Muscle layer of duodenum (tissue), 2 donors: ENCODE data around the gene NUP214.

Source experiments
- H3K27ac ChIP-seq: one replicate; pipeline ENCODE4 v1.7.0; 2013; ENCODE audit warnings: mild to moderate bottlenecking, low read length
- H3K27me3 ChIP-seq: one replicate; pipeline ENCODE4 v1.7.0; 2013; ENCODE audit warnings: low read depth, mild to moderate bottlenecking, control low read depth, low read length
- H3K36me3 ChIP-seq, 2 donors: one replicate each; pipeline ENCODE4 v1.7.0; 2013; ENCODE audit warnings: low read length in 2 of 2, control low read depth in 1 of 2, mild to moderate bottlenecking in 1 of 2; ENCODE audit not compliant: insufficient read depth in 2 of 2, control insufficient read depth in 1 of 2
- H3K4me1 ChIP-seq, 2 donors: one replicate each; pipeline ENCODE4 v1.7.0; 2013; ENCODE audit warnings: low read length in 2 of 2, mild to moderate bottlenecking in 2 of 2, control low read depth in 1 of 2, moderate library complexity in 1 of 2; ENCODE audit not compliant: insufficient read depth in 2 of 2, control insufficient read depth in 1 of 2
- H3K4me3 ChIP-seq, 2 donors: one replicate each; pipeline ENCODE4 v1.7.0; 2013; ENCODE audit warnings: low read length in 2 of 2, low read depth in 1 of 2, mild to moderate bottlenecking in 1 of 2
- H3K9me3 ChIP-seq, 2 donors: one replicate each; pipeline ENCODE4 v1.7.0; 2013; ENCODE audit warnings: low read length in 2 of 2, control low read depth in 1 of 2, mild to moderate bottlenecking in 1 of 2; ENCODE audit not compliant: control insufficient read depth in 1 of 2
- donor health status: healthy.

Gene NUP214

GRCh38 chr9:131227959-131228460, 102.6 kb downstream of the NUP214 start:
- Histone ChIP-seq H3K27me3 (no peaks in the 10 kb centered on the region), H3K36me3 (peaks cover 32 to 34% of the 10 kb centered on the region in 2 donors), H3K27ac (no peak overlapping the region), H3K4me3 (peak overlapping the region; percentile 19 to 43), H3K4me1 (peaks cover 0 to 9% of the 10 kb centered on the region in 2 donors), H3K9me3 (no peaks in the 10 kb centered on the region)

GRCh38 chr9:131228988-131229387, 103.6 kb downstream of the NUP214 start:
- H3K4me1 ChIP-seq = peaks cover 0 to 9% of the 10 kb centered on the region in 2 donors
- peaks cover 39 to 40% of the 10 kb centered on the region in 2 donors for H3K36me3 ChIP-seq
- peak overlapping the region in 1 of 2 donors; percentile 19 for H3K4me3 ChIP-seq
- no peaks in the 10 kb centered on the region for H3K9me3 ChIP-seq
- H3K27ac ChIP-seq = no peak overlapping the region
- H3K27me3 ChIP-seq = no peaks in the 10 kb centered on the region

- no peak overlapping the region for H3K27ac ChIP-seq
- H3K27me3 ChIP-seq = no peaks in the 10 kb centered on the region
- peaks cover 5 to 7% of the 10 kb centered on the region in 2 donors for H3K4me1 ChIP-seq
- H3K36me3 ChIP-seq = peaks cover 35 to 52% of the 10 kb centered on the region in 2 donors
- H3K4me3 ChIP-seq = no peak overlapping the region
- H3K9me3 ChIP-seq = no peaks in the 10 kb centered on the region
Observed at GRCh38 chr9:131233556-131233955, 108.2 kb downstream of the NUP214 start.

GRCh38 chr9:131233995-131234394, 108.6 kb downstream of the NUP214 start:
- peaks cover 35 to 48% of the 10 kb centered on the region in 2 donors for H3K36me3 ChIP-seq

GRCh38 chr9:131234799-131235479, 109.6 kb downstream of the NUP214 start:
- peaks cover 30 to 46% of the 10 kb centered on the region in 2 donors for H3K36me3 ChIP-seq
- no peaks in the 10 kb centered on the region for H3K9me3 ChIP-seq
- H3K27me3 ChIP-seq = no peaks in the 10 kb centered on the region
- H3K4me1 ChIP-seq = peaks cover 8 to 15% of the 10 kb centered on the region in 2 donors
- H3K4me3 ChIP-seq = no peak overlapping the region
- no peak overlapping the region for H3K27ac ChIP-seq

More at GRCh38 chr9:131233995-131234394, 108.6 kb downstream of the NUP214 start:
- no peaks in the 10 kb centered on the region for H3K27me3 ChIP-seq
- no peaks in the 10 kb centered on the region for H3K9me3 ChIP-seq
- no peak overlapping the region for H3K27ac ChIP-seq
- peaks cover 8 to 11% of the 10 kb centered on the region in 2 donors for H3K4me1 ChIP-seq
- H3K4me3 ChIP-seq = no peak overlapping the region

- Histone ChIP-seq H3K9me3 (no peaks in the 10 kb centered on the region), H3K36me3 (peaks cover 25 to 41% of the 10 kb centered on the region in 2 donors), H3K27ac (no peak overlapping the region), H3K4me3 (no peak overlapping the region), H3K27me3 (no peaks in the 10 kb centered on the region), H3K4me1 (peaks cover 8 to 16% of the 10 kb centered on the region in 2 donors)
Observed at GRCh38 chr9:131235480-131235851, 110.1 kb downstream of the NUP214 start.

GRCh38 chr9:131236161-131236560, 110.8 kb downstream of the NUP214 start:
- no peaks in the 10 kb centered on the region for H3K9me3 ChIP-seq
- H3K27me3 ChIP-seq = no peaks in the 10 kb centered on the region
- H3K4me1 ChIP-seq = peaks cover 8 to 16% of the 10 kb centered on the region in 2 donors
- H3K4me3 ChIP-seq = no peak overlapping the region
- H3K36me3 ChIP-seq = peaks cover 21 to 36% of the 10 kb centered on the region in 2 donors
- H3K27ac ChIP-seq = no peak overlapping the region

GRCh38 chr9:131236761-131237160, 111.4 kb downstream of the NUP214 start:
- Histone ChIP-seq H3K9me3 (no peaks in the 10 kb centered on the region), H3K4me1 (peaks cover 8 to 16% of the 10 kb centered on the region in 2 donors), H3K4me3 (no peak overlapping the region), H3K27me3 (no peaks in the 10 kb centered on the region), H3K36me3 (peaks cover 15 to 32% of the 10 kb centered on the region in 2 donors), H3K27ac (no peak overlapping the region)

GRCh38 chr9:131237291-131237690, 111.9 kb downstream of the NUP214 start:
- Histone ChIP-seq H3K36me3 (peaks cover 10 to 27% of the 10 kb centered on the region in 2 donors), H3K27me3 (no peaks in the 10 kb centered on the region), H3K27ac (no peak overlapping the region), H3K4me3 (no peak overlapping the region), H3K4me1 (peaks cover 8 to 16% of the 10 kb centered on the region in 2 donors), H3K9me3 (no peaks in the 10 kb centered on the region)

GRCh38 chr9:131237931-131238401, 112.6 kb downstream of the NUP214 start:
- no peaks in the 10 kb centered on the region for H3K27me3 ChIP-seq
- H3K9me3 ChIP-seq = peaks cover 0 to 2% of the 10 kb centered on the region in 2 donors
- H3K36me3 ChIP-seq = peaks cover 7 to 21% of the 10 kb centered on the region in 2 donors
- H3K4me1 ChIP-seq = peaks cover 8 to 16% of the 10 kb centered on the region in 2 donors
- peak overlapping the region in 1 of 2 donors; percentile 41 for H3K4me3 ChIP-seq
- peak overlapping the region; percentile 57 for H3K27ac ChIP-seq

- Histone ChIP-seq H3K4me3 (peak overlapping the region in 1 of 2 donors; percentile 41), H3K27me3 (no peaks in the 10 kb centered on the region), H3K36me3 (peaks cover 6 to 17% of the 10 kb centered on the region in 2 donors), H3K4me1 (peaks cover 8 to 16% of the 10 kb centered on the region in 2 donors), H3K9me3 (peaks cover 0 to 4% of the 10 kb centered on the region in 2 donors), H3K27ac (peak overlapping the region; percentile 57)
Observed at GRCh38 chr9:131238402-131239021, 113.1 kb downstream of the NUP214 start.
